Stimulated activated CD4-positive, alpha-beta T cell treated with anti-CD3 and anti-CD28 coated beads, Interleukin-2, amount 100 ng/mL, for 48 hours (primary cell): Measurements from ENCODE around the gene MRPL33.

Source experiments
- DNase-seq, 2 donors: peaks; one replicate each; pipeline ENCODE4 v3.0.0-alpha.2; 2020

MRPL33 gene

DNA sequence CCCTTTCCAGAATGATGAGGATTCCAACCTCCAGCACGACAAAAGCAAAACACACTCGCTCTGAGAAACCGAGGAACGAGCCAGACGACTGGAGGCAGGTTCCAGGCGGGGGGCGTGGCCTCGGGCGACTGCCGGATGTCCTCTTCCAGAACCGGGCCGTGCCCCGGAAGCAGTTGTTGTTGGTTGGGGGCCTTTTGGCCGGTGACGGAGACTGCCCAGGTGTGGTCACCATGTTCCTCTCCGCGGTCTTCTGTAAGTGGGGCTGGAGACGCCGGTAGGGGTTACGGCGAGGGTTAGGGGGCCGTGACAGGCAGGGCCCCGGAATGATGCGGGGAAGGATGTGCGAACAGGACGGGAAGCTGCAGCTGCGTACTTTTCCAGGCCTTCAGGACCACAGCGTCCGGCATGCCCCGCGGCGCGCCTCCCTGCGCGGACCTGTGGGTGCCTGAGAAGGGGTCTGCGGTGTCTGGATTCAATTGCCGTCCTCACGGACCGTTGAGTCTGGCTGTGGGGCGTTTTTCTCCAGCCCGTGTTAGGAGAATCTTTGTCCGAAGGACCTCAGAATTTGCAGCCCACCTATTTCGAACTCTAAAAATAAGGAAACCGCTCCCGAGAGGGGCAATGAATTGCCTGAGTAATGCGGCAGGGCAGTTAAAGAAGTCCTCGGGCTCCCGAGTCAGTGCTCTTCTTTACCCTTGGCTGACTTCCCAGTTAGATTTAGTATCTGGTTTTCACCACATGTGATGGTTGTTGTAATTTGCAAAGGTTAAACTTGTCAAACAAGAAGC, at the start of gene MRPL33:
Gene MRPL33, plus strand, starts transcription at position 172 of the 788 bp plus-strand sequence. Its CDS starts 59 bp downstream, at position 231.
- peak; percentile 89 to 91 for DNase-seq

DNA sequence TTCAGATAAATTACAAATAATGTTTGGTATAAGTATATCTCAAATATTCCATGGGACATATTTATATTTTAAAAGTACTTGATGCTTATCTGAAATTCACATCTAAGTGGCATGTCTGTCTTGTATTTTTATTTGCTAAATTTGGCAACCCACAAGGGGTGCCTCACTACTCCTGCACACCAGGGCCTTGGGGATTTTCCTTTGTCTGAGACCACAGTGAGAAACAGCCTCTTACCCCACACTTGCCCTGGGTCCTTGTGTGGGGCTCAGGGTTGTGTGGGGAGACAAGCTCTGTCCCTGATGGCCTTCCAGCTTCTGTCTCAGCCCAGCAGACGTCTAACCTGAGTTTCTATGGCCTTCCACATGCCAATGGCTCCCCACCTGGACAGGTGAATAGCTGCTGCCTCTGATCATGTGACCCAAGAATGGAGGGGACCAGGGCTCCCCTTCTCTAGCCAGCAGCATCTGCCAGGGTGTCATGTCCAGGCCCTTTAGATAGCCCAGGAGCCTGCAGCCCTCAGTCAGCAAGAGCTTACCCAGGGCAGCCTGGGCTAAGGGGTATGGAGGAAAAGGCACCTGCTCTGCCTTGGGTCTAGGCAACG, 49.5 kb upstream of the MRPL33 start:
- no peak for DNase-seq

DNA sequence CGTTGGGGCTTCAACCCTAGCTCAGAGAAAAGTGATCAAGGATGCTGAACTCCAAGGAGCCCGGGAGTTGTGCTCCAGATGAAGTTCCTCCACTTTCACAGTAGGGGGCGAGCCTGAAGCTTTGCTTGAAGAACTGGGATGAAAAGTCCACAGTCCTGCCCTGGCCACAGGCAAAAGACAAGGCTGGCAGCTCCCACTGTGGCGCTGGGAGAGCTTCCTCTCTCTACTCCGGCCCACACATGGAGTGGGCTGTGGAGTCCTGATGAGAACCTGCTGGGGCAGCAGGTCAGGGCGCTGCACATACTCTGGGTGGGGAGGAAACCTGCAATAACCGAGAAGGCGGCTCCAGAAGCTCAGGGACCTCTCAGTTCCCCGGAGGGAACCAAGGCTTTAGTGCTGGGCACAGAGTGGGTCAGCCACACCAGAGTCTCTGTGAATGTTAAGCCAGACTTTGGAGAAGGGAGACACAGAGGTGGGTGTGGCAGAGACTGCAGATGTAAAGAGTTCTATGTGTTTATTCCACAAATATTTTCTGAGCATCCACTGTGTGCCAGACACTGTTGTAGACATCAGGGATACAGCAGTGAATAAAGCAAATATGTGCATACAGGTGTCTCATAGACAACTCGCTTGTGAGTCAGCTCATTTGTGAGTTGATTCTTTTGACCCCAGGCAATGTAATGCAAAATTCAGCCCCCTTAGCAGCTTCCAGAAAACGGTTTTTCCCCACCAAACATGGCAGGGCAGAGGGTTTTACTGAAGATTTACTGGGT, 48.0 kb upstream of the MRPL33 start:
- DNase-seq, result peak in 1 of 2 donors; percentile 25

DNA sequence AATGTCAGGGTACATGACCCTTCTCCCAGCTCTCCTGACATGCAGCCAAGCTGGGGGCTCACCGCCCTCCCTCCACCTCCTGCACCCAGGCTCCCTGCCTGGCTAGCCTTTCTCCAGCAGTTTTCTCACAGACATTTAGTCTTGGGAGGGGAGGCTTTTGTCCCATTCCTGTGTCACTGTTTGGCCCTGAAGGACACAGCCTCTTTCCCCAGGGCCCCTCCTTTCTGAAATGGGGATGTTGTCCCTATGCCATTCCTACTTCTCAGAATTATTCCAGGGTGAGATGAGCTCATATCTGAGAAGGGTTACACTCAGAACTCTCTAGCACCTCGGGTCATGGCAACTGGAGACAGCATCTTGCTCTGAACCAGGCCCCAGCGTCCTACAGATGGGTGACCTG, 47.3 kb upstream of the MRPL33 start:
- no peak for DNase-seq

DNA sequence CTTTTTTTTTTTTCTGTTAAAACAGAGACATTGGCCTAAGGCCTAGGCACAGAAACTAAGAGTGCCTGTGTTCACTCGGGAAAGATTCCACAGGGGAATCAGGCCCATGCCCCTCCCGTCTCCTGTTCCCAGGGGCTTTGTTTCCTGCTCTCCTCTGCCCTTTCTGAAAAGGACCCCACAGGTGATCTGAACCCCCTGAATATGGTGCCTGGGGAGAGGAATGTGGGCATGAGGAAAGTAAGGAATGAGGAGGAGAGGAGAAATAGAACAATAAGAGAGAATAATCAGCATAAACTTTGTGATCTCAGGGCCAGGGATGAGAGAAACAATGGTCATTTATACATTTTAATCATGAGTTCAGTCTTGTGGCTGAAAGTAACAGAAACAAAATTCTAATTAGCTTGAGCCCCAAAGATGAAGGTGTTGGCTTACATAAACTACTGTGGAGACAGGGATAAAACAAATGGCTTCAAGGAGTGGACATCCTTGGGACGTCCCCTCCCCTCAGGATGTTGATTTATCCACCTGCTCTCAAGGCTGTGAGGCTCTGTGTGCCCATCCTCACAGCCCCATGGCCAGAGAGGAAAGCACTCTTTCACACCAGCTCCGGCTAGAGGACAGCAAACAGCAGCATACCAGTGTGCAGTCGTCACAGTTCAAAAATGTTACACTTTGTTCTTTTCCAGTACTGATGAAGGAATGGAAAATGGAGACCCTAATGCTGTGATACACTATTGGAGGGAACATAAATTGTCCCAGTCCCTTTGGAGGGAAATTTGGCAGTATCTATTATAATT, 46.4 kb upstream of the MRPL33 start:
- no peak for DNase-seq

DNA sequence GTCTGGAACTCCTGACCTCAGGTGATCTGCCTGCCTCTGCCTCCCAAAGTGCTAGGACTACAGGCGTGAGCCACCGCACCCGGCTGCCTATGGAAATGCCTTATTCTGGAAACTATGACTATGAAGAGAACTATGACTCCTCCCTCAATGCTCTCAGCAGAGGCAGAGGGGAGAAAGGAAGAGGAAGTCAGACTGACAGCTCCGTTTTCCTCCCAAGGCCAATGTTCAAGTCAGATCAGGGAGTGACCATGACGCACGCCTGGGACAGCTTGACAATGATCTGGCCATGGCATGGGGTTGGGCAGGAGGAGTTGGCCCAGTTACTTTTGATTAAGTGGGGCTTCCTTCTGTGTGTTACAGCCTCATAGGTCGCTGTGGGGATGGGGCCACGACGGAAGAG, 44.3 kb upstream of the MRPL33 start:
- no peak for DNase-seq

DNA sequence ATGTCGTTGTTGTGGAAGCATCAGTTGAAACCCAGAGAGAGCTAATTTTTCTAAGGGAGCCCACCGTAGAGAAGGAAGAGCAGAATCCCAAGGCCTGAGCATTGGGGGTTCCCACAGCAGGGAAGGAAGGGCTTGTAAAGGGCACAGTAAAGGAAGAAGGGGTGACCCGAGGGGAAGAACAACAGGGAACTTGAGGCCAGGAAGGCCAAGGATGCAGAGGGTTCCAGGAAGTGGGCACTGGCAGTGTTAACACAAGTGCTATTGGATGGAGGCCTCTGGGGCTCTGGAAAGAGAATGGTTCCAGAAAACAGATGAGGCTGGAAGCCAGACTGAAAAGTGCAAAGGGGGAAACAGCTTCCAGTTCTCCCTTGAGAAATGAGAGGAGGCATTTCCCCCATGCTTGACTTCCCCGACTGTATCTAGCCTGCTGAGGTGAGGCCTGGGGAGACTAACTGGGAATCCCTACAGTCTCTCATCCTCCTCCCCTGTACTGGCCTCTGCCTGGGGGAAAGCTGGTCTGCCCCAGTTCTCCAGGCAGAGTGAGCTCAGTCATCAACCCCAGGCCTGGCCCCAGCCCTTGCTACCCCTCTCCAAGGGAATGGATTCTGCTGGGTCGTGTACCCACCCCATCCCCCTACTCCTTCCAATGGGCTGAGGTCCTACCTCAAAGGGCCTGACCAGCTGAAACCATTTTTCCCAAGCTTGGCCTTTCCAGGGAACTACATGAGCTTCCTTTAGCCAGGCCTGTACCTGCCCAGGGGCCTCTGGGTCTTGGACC, 43.2 kb upstream of the MRPL33 start:
- DNase-seq, result no peak

DNA sequence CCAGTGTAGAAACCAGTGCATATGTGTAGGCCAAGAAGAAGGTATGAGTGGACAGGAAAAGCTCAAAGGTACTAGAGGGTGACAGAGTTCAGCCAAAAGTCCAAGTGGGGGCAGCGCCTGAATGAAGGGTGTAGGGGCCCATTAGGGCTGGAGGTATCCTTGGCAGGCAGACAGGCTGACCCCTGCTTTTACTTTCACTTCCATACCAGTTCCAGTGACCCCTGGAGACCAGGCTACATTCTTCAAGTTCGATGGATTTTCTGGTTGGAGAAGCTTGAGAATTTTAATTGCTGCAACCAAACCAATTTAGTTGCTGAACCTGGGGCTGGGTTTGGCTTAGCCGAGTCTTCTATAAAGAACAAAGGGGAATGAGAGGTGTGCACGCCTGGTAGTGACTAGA, 42.3 kb upstream of the MRPL33 start:
- no peak for DNase-seq

DNA sequence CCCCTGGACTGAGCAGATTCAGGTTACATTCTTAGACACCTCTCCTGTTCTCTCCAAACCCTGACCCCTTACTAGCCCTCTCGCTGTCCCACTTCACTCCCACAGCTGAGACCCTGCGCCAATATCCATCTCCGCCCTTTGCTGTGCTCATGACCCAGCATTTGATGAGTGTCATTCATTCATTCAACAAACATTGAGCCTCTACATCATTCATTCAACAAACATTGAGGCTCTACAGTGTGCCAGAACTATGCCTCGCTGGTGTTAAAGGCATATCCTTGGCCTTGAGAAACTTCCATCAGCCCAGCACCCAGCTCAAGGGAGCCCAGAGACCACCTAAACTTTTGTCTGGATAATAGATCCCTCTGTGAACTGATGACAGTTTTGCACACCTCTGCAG, 41.9 kb upstream of the MRPL33 start:
- no peak for DNase-seq

DNA sequence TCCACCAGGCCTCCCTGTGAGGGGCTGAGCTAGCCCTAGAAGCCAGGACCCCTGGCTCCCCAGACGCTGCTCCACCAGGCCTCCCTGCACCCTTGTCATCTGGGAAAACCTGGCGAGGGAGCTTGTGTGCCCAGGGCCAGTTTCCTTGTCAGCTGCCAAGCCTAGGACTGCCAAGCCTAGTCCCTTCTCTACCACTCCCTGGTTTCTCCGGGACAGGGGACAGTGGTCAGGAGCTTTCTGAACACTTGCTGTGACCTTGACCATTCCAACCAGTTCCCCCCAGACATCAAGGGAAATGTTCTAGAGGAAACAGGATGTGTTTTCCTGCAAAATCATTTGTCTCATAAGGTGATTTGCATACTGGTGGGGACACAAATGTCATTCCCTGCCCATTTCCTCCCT, 41.3 kb upstream of the MRPL33 start:
- no peak for DNase-seq

DNA sequence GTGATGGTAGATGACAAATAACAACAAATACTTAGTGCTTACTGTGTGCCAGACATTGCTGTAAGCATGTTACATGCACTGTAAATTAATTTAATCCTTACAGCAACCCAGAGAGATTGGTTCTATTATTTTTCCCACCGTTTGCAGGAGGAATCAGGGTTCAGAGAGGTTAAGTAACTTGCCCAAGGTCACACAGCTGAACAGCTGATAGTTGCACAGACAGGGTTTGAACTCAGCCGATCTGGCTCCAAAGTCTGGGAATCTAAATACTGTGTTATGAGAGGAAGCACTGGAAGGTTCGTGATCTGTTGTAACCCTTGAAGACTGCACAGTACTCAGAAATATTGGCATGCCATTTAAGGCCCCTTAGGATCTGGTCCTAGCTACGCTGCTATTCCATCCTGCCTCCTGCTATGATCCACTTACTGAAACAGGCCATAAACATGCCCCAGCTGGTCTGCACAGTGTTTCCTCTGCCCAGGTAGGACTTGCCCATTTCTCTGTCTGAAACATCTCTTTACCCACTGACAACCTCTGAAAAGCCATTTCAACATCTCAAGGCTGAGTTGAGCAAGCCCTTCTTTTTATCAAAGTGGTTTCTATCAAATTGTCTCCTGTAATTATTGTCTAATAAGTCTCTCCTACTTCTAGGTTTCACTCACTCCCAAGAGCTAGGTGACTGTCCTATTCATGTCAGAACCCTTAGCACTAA, 40.4 kb upstream of the MRPL33 start:
- no peak for DNase-seq

DNA sequence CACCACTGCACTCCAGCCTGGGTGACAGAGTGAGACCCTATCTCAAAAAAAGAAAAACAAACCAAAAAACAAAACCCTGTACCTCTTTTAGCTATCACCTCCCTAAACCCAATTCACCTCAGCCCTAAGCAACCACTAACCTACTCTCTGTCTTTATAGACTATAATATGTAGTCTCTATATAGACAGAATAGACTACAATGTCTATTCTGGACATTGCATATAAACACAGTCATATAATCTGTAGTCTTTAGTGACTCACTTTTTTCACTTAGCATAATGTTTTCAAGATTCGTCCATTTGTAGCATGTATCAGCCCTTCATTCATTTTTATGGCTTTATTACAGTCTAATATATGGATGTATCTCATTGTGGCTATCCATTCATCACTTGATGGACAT, 37.2 kb upstream of the MRPL33 start:
- DNase-seq, result no peak

DNA sequence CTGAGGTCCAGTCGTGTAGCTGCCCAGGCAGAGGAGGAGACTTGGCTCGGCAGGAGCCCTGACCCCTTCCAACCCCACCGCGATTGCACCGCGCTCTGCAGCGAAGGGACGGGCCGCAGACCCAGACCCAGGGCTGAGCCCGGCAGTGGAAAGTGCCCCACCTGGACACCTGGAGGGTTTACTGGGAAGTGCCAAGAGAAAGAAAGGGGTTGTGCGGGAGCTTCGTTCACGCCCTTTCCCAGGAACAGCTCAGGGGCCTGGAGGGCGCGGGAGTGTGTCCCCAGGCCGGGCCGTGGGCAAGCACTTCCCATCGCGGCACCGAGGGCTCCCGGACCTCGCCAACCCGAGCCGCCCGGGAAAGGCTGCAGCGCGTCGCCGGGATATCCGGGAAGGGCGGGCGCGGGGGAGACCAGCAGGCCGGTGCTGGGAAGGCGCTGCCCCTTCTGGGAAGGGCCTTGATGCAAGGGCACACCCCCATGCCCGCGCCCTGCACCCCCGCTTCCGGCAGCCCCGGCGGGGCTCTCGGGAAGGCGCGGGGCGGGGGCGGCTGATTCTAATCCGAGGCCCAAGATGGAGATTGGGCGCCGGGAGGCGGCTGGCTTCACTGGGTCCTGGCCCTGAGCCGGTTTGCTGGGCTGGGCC, 36.1 kb upstream of the MRPL33 start:
- peak; percentile 56 to 66 for DNase-seq

DNA sequence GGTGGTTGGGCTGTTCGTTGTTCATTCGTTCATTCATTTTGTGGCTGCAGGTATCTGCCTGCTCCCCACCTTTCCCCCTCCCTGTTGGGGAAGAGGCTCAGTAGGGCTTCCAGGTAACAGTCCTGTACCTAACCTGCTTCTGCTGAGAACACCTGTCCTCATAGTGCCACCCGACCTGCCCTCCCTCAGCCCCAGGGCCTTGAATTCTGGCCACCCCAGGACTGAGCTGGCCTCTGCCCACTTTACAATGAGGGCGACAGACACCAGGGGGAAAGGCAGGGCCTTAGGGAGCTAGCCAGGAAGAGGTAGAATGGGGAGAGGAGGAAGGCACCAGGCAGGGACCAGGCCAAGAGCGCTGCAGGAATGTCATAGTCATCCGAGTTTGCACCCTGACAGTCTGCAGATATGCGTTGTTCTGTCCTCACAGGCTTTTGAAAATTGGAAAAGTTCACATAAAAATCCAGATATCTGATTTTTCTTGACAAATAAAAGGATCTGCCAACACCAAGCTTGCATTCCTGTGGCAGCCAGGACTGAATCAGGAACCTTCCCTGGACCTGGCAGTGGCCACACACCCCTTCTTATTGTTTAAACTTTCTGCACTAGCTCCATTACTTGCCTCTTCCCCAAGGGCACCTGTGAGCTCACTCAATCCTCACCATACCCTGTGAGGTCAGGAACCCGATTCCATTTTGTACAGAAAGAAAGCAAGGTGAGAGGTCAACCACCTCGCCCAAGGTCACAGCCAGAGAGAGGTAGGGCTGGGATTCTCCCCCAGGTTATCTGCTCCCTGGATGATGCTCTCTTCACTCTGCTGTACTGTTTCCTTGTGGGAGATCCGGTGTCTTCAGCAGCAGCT, 35.3 kb upstream of the MRPL33 start:
- DNase-seq, result no peak

DNA sequence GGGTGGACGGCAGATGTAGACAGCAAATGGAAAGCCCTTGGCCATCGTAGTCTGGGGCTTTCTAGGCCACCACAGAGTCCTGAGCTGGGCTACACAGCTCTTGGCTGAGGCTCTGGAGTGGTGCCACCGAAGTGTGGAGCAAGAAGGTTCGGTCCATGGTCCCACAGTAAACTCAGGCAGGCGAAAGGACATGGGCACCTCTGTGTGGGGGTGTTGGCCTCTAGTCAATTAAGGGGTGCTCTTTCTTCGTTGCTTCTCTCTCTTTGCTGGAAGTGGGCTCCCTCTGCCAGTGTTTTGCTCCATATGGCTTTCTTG, 34.7 kb upstream of the MRPL33 start:
- DNase-seq, result no peak

DNA sequence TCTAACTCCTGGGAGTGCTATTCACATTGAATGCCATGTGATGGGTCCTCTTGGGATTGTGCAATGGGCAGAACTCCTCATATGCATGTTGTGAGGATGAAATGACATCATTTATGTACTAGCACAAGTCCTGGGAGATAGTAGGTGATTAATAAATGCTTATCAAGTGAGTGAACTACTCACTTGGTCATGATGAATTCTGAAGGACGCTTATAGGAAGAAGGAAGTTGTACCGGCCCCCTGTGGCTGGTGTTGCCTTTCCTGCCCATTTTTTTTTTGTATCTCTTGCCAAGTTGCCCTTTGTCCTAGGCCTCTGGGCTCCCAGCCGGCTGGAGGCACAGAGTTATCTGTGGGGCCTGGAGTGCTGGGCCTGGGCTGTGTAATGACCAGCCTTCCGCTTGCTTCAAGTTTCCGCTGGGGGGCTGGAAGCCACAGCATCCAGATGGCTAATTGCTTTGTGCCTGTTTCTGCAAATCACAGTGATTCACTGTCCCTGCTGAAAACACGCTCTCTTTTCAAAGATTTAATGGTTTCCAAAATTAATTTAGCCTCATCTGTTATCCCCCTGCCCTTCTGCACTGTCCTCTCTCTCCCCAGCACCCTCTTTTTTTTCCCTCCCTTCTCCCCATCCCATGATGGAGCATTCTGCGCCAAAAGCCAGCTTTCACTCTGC, 33.7 kb upstream of the MRPL33 start:
- DNase-seq, result no peak

DNA sequence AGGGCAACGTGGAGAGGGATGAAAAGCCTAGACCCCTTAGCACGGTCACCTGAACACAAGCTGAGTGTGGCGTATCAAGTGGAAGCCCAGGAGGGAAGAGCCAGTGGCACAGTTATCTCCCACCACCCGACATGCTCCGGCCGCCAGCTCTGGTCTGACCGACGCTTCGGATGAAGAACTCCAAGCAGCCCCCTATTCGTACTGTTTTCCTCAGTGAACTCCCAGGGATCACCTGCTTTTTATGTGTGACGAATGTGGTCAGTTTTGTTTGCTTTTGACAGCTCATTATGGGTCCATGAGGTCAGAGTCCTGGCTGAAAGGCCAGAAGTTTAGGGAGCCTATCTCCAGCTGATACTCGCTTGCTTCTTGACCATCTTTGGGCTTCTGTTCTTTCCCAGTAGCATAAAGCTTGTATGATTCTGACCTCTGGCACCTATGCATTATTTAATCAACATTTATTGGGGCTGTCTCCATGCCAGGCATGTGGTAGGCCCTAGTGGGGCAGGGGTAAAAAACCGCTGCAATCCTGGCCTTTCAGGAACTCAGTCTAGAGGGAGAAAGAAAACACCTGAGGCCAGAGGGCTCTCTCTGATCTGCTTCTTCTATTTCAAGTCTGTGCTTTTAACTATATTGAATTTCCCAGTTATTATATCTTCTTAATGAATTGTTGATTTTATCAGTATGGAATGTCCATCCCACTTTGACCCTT, 33.0 kb upstream of the MRPL33 start:
- no peak for DNase-seq

DNA sequence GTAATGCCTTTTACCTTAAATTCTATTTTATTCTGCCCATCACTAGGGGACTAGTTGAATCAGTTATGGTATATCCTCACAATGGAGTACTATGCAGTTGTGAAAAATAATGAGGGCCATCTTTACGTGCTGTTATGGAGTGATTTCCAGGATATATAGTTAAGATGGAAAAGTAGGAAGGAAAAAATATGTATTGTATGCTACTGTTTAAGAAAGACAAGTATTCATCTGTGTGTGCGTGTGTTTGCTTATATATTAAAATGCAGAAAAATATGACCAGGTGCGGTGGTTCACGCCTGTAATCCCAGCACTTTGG, 32.5 kb upstream of the MRPL33 start:
- DNase-seq, result no peak

DNA sequence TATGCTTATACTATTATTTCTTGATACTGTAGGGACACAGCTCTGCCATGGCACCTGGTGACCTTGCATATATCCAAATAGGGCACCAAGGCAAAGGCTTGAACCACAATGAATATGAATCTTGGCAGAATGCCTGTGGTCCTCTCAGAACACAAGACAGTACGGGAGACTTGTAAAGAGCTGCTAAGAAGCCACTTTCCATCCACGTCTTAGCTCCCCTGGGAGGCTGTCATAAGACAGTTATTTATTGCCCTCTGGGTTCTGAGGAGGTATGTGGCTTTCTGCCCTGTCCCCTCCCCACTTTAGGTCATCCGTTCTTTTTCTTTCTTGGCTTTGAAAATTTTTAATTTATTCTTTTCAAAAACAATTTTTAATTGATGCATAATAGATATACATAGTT, 29.8 kb upstream of the MRPL33 start:
- no peak for DNase-seq
